GM12878 (cell line): ENCODE data around the gene SEMA3D. TPM values are rescaled to one million over a fixed set of nuclear protein-coding genes. Genes with fewer than 3 reads are reported as not detected.

ENCODE experiments used
- ATAC-seq: fragments of 200-7000 bp; cut with Tn5 transposase; 3 replicates; pipeline ENCODE4 v1.9.1; 2020; ENCODE audit warnings: mild to moderate bottlenecking, moderate library complexity
- BruUV-seq: library from RNA; stranded (reverse); fragments of 400-500 nt; replicated peaks from 2 replicates; lab custom pipeline; 2021; lab: Mats Ljungman, UMichigan
- CTCF ChIA-PET: fragments of 300-600 bp; sonication (Branson Sonifier 250); formaldehyde crosslinking; extraction: SDS; loops from one replicate; lab custom pipeline; 2021; ENCODE audit warnings: inconsistent platforms; lab: Yijun Ruan, JAX
- POLR2A ChIA-PET: fragments of 350-600 bp; formaldehyde crosslinking; extraction: SDS; loops from one replicate; lab custom pipeline; 2021; ENCODE audit warnings: inconsistent platforms; lab: Charles Lee
- RAD21 ChIA-PET: fragments of 300-600 bp; sonication (Branson Sonifier 250); formaldehyde crosslinking; loops from one replicate; lab custom pipeline; 2023; ENCODE audit warnings: antibody characterized with exemption; ENCODE audit not compliant: unreplicated experiment; lab: Charles Lee
- SMC1A ChIA-PET: fragments of 300-600 bp; sonication (Branson Sonifier 250); formaldehyde crosslinking; loops from one replicate; lab custom pipeline; 2023; ENCODE audit not compliant: unreplicated experiment, uncharacterized antibody; lab: Charles Lee
- DNase-seq: peaks from one replicate; pipeline ENCODE4 v3.0.0-alpha.2; 2011; ENCODE audit warnings: low read depth, low spot score
- FAIRE-seq: peaks from 3 replicates; lab custom pipeline; 2011; peaks lifted over from hg19 to GRCh38; lab: Jason Lieb, UNC
- H2AFZ ChIP-seq: 2 replicates; pipeline ENCODE4 v1.6.0; 2011; ENCODE audit warnings: low read depth, low read length, control low read depth; ENCODE audit not compliant: control insufficient read depth
- H3K27ac ChIP-seq: 2 replicates; pipeline ENCODE4 v1.5.1; 2011; ENCODE audit warnings: control low read depth; ENCODE audit not compliant: control insufficient read depth, insufficient read depth
- H3K27me3 ChIP-seq, 2 experiments: replicated peaks in 1 of 2; 2 replicates each; pipeline versions ENCODE4 v1.6.0 to v1.6.1; 2011; ENCODE audit warnings: low read length in 1 of 2; ENCODE audit not compliant: control insufficient read depth in 2 of 2, insufficient read depth in 2 of 2
- H3K36me3 ChIP-seq, 2 experiments: 2 replicates each; pipeline ENCODE4 v1.5.1; 2011; ENCODE audit warnings: low read length in 1 of 2; ENCODE audit not compliant: control insufficient read depth in 2 of 2, insufficient read depth in 2 of 2
- H3K4me1 ChIP-seq: 2 replicates; pipeline ENCODE4 v1.6.1; 2011; ENCODE audit warnings: mild to moderate bottlenecking, low read length, moderate library complexity, mixed read lengths; ENCODE audit not compliant: control insufficient read depth, insufficient read depth
- H3K4me2 ChIP-seq: 2 replicates; pipeline ENCODE4 v1.6.0; 2011; ENCODE audit warnings: control low read depth; ENCODE audit not compliant: control insufficient read depth, insufficient read depth
- H3K4me3 ChIP-seq: fragments of 200-600 bp; sonication (generic); 2 replicates; pipeline ENCODE4 v1.5.1; 2016
- H3K79me2 ChIP-seq: 2 replicates; pipeline ENCODE4 v1.6.0; 2011; ENCODE audit warnings: low read length; ENCODE audit not compliant: control insufficient read depth, insufficient read depth
- H3K9ac ChIP-seq: 2 replicates; pipeline ENCODE4 v1.8.0; 2011; ENCODE audit warnings: low read length, control low read depth, mixed read lengths; ENCODE audit not compliant: control insufficient read depth, insufficient read depth
- H3K9me3 ChIP-seq: replicated peaks from 3 replicates; pipeline ENCODE4 v1.5.1; 2011; ENCODE audit warnings: mild to moderate bottlenecking, low read length; ENCODE audit not compliant: control insufficient read depth, insufficient read depth
- H4K20me1 ChIP-seq: 2 replicates; pipeline ENCODE4 v1.6.0; 2011; ENCODE audit not compliant: control insufficient read depth, insufficient read depth
- ATF7 ChIP-seq: fragments of 450-650 bp; IDR thresholded peaks from 2 replicates; pipeline ENCODE4 v1.6.1; 2016; ENCODE audit warnings: low read depth, mild to moderate bottlenecking
- BMI1 ChIP-seq: fragments of 450-650 bp; IDR thresholded peaks from 2 replicates; pipeline ENCODE4 v1.6.1; 2016; ENCODE audit warnings: mild to moderate bottlenecking, moderate library complexity, borderline replicate concordance
- CREB1 ChIP-seq: IDR thresholded peaks from 2 replicates; pipeline ENCODE4 v1.6.1; 2012; ENCODE audit warnings: low read depth, mild to moderate bottlenecking, inconsistent platforms
- EZH2 ChIP-seq: IDR thresholded peaks from 2 replicates; pipeline ENCODE4 v1.6.1; 2012; ENCODE audit warnings: low read depth, mild to moderate bottlenecking, control low read depth, inconsistent platforms, low read length, borderline replicate concordance; ENCODE audit not compliant: control insufficient read depth
- MEF2B ChIP-seq: fragments of 450-650 bp; IDR thresholded peaks from 2 replicates; pipeline ENCODE4 v1.6.1; 2018; ENCODE audit warnings: mild to moderate bottlenecking, moderate library complexity; ENCODE audit not compliant: partially characterized antibody, poor library complexity, severe bottlenecking
- NKRF ChIP-seq: fragments of 450-650 bp; conservative IDR thresholded peaks from 2 replicates; pipeline ENCODE4 v1.6.1; 2017; ENCODE audit warnings: mild to moderate bottlenecking, moderate library complexity
- NRF1 ChIP-seq: conservative IDR thresholded peaks from 2 replicates; pipeline ENCODE4 v1.6.1; 2011; ENCODE audit warnings: mild to moderate bottlenecking, low read depth, low read length, improper control_type of control experiment
- RCOR1 ChIP-seq: conservative IDR thresholded peaks from 2 replicates; pipeline ENCODE4 v1.6.1; 2012; ENCODE audit warnings: low read depth, low read length, improper control_type of control experiment
- RUNX3 ChIP-seq: IDR thresholded peaks from 2 replicates; pipeline ENCODE4 v1.6.1; 2012; ENCODE audit warnings: low read length, inconsistent platforms
- SIN3A ChIP-seq: IDR thresholded peaks from 2 replicates; pipeline ENCODE4 v1.6.1; 2012; ENCODE audit warnings: low read depth, low read length, improper control_type of control experiment
- SRF ChIP-seq, 2 experiments: IDR thresholded peaks; 2 replicates each; pipeline ENCODE4 v1.6.1; 2011; ENCODE audit warnings: low read depth in 2 of 2, low read length in 2 of 2, mild to moderate bottlenecking in 1 of 2, moderate library complexity in 1 of 2
- WRNIP1 ChIP-seq: IDR thresholded peaks from 2 replicates; pipeline ENCODE4 v1.6.1; 2011; ENCODE audit warnings: low read depth, low read length, improper control_type of control experiment, borderline replicate concordance
- ZZZ3 ChIP-seq: IDR thresholded peaks from 2 replicates; pipeline ENCODE4 v1.6.1; 2011; ENCODE audit warnings: low read depth; ENCODE audit not compliant: control insufficient read depth, insufficient read length
- WGBS: methylation state at CpG from one replicate; pipeline ENCODE4 v1.1.6; 2016; ENCODE audit warnings: low lambda C conversion rate; ENCODE audit not compliant: insufficient replicate concordance, insufficient coverage; ENCODE audit errors: missing lambda C conversion rate; 5-methylcytosine and 5-hydroxymethylcytosine counted together
- in situ Hi-C: fragments of 300-500 bp; cut with MboI; formaldehyde crosslinking; loops from 9 replicates; pipeline ENCODE4 v1.14.3; 2018; ENCODE audit warnings: mixed read lengths
- intact Hi-C: fragments of 100-400 bp; cut with micrococcal nuclease; formaldehyde crosslinking; loops from one replicate; pipeline ENCODE4 v1.14.2; 2022; ENCODE audit not compliant: unreplicated experiment
- polyA plus RNA-seq, 11 experiments: library from polyadenylated mRNA; depleted of rRNA in 4 of 11; unstranded in 6 of 11; stranded (reverse) in 5 of 11; fragments of >200 nt; fragmentation: Nextera tagmentation in 4 of 11; fragmentation: Illumina TruSeq in 1 of 11; extraction: Ambion mirVana in 4 of 11; extraction: Trizol in 1 of 11; gene quantifications; 1 replicate in 1 of 11; 2 replicates in 10 of 11; pipeline versions ENCODE4 v1.2.1 to v1.2.3, GENCODE V29; 2011 to 2016; ENCODE audit warnings: inconsistent platforms in 2 of 11, missing spikeins in 2 of 11, low read depth in 1 of 11
- total RNA-seq, 4 experiments: library from RNA; depleted of rRNA in 3 of 4; stranded (reverse); fragments of >200 nt in 3 of 4; fragmentation: Illumina TruSeq in 1 of 4; extraction: Trizol in 1 of 4; gene quantifications; 2 replicates each; pipeline versions ENCODE4 v1.2.1 to v1.2.3, GENCODE V29; 2013 to 2021
- TF ChIP-seq, protein P1 (sequence below): fragments of 150-350 bp; IDR thresholded peaks from 2 replicates; pipeline ENCODE4 v1.6.1; 2016; ENCODE audit warnings: low read depth, low read length

The SEMA3D gene
- total and polyA plus RNA-seq, 10 of the 15 experiments (the other 5 are each of a cell fraction or from before 2014, with no cell fraction given) = 0.04 TPM; not detected in 9

- in situ Hi-C loops = loop anchor here (5.0 kb wide), 1 partner anchor 1042 kb away; no protein-coding TSS in a partner anchor
- no peak for TF ChIP-seq EZH2
- no peak for TF ChIP-seq MEF2B
- no peak for TF ChIP-seq NRF1
- TF ChIP-seq SRF (IDR thresholded peaks at IDR 0.05; ENCODE audit: low read depth in 2 of 2, low read length in 2 of 2) = no peak
- TF ChIP-seq RUNX3 = no peak
- no peak for TF ChIP-seq RCOR1
- no peak for TF ChIP-seq CREB1
- no peak for TF ChIP-seq ATF7
- TF ChIP-seq BMI1 = no peak
- TF ChIP-seq NKRF = no peak
- TF ChIP-seq WRNIP1 = no peak
- TF ChIP-seq SIN3A = no peak
- TF ChIP-seq ZZZ3 = no peak
- TF ChIP-seq, protein P1, sequence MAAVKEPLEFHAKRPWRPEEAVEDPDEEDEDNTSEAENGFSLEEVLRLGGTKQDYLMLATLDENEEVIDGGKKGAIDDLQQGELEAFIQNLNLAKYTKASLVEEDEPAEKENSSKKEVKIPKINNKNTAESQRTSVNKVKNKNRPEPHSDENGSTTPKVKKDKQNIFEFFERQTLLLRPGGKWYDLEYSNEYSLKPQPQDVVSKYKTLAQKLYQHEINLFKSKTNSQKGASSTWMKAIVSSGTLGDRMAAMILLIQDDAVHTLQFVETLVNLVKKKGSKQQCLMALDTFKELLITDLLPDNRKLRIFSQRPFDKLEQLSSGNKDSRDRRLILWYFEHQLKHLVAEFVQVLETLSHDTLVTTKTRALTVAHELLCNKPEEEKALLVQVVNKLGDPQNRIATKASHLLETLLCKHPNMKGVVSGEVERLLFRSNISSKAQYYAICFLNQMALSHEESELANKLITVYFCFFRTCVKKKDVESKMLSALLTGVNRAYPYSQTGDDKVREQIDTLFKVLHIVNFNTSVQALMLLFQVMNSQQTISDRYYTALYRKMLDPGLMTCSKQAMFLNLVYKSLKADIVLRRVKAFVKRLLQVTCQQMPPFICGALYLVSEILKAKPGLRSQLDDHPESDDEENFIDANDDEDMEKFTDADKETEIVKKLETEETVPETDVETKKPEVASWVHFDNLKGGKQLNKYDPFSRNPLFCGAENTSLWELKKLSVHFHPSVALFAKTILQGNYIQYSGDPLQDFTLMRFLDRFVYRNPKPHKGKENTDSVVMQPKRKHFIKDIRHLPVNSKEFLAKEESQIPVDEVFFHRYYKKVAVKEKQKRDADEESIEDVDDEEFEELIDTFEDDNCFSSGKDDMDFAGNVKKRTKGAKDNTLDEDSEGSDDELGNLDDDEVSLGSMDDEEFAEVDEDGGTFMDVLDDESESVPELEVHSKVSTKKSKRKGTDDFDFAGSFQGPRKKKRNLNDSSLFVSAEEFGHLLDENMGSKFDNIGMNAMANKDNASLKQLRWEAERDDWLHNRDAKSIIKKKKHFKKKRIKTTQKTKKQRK = no peak
- Histone ChIP-seq H3K27ac (no peak overlapping the region), H4K20me1 (no peaks in the 10 kb centered on the region), H3K36me3 (no peaks in the 10 kb centered on the region), H3K79me2 (no peaks in the 10 kb centered on the region), H3K9ac (no peak overlapping the region), H3K4me3 (no peak overlapping the region), H3K9me3 (no peaks in the 10 kb centered on the region), H3K4me1 (no peaks in the 10 kb centered on the region), H2AFZ (no peak overlapping the region), H3K4me2 (no peak overlapping the region), H3K27me3 (no peaks in the 10 kb centered on the region)
- ChIA-PET POLR2A (no interaction called here), RAD21 (no interaction called here), SMC1A (interaction anchor here (0.6 to 8.0 kb wide), 5 partner anchors 9 to 1804 kb away, joined by 3 to 116 read pairs (median 3); no protein-coding TSS in a partner anchor), CTCF (interaction anchor here (1.2 to 8.1 kb wide), 2 partner anchors 11 to 1085 kb away, joined by 3 to 186 read pairs; no protein-coding TSS in a partner anchor)
- 37% methylated on average over 3 of the region's 3 CpGs for WGBS
- FAIRE-seq = no peak
- DNase-seq = no peak
- intact Hi-C loops = loop anchor here (5.0 kb wide), 1 partner anchor 407 kb away; no protein-coding TSS in a partner anchor
- BruUV-seq = no TSS peak
- ATAC-seq = no peak
Measured at GRCh38 chr7:85019778-85020177, 167.1 kb downstream of the SEMA3D start.
